GM19397 (cell line): Measurements from ENCODE around the gene FOXP1.
"Not testable (repeated sequence)": the region's sequence is repeated elsewhere in the genome, so short reads cannot be mapped to it uniquely, and the experiment has no call there.

ENCODE experiments used
- ATAC-seq: cut with Tn5 transposase; IDR thresholded peaks from one replicate; pipeline ENCODE4 v1.9.1; 2021; ENCODE audit warnings: mild to moderate bottlenecking, moderate library complexity; ENCODE audit not compliant: unreplicated experiment

The FOXP1 gene

DNA sequence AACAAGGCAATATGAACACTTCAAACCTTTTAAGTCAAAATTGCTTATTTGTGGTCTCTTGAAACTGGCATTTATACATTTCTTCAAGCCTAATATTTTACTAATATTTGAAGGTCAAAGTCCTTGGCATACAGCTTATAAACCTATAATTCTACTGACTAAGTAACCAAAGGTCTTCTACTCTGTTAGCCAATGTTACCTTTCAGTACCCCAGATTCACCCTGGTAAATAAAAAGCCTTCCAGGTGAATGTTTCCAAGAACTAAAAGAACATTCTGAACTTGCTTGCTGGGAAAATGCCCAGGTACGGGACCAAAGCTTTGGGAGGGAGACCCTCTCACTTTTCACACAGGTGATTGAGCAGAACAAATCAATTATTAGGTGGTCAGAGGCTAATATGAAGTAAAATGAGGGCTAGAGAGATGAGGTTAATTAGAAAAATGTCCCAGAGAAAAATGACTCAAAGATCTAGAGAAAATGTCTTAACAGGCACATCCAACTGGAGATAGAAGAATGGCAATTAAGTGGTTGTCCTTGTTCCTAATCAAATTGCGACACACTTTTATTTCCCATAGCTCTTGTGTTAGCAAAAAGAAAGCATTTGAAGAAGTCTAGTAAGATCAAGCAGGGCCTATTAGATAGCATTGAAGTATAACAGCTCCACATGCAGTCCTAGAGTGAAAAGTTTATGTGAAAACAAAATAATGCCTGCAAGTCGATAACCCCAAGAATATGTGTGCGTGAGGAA lies 232.0 kb downstream of the FOXP1 start:
- no peak for ATAC-seq

DNA sequence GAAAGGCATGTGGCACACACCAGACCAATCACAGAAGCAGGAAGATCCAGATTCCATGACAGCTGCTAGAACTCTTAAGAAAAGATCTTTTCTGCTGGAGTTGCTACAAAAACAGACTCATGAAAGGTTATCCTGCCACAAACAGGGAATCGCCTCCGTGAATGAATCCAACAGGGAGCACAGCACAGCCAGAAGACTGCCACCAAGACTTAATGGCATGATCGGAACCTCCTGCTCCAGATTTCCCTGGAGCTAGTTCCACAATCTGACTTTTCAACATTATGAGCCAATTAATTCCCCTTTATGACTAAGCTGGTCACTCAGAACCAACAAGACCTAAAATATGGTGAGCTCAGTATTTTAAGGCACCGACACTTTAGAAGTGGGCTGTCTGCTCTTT lies 232.5 kb downstream of the FOXP1 start:
- no peak for ATAC-seq

DNA sequence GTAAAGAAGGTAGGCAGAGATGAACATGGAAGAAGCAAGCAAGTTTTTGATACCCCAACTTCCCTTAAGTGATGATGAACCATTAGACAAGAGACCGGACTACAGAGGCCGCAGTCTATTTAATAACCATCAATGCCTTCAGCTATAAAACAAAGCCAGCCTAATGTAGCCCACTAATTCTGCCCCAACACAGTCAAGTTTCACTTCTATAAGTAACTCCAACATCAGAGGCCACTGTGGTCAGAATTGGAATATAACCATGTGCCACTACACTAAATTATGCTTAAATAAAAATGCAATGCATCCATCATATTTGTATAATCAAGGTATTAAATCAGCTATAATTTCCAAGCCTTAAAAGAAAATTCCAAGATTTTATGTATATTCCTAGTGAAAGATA lies 234.7 kb downstream of the FOXP1 start:
- no peak for ATAC-seq

DNA sequence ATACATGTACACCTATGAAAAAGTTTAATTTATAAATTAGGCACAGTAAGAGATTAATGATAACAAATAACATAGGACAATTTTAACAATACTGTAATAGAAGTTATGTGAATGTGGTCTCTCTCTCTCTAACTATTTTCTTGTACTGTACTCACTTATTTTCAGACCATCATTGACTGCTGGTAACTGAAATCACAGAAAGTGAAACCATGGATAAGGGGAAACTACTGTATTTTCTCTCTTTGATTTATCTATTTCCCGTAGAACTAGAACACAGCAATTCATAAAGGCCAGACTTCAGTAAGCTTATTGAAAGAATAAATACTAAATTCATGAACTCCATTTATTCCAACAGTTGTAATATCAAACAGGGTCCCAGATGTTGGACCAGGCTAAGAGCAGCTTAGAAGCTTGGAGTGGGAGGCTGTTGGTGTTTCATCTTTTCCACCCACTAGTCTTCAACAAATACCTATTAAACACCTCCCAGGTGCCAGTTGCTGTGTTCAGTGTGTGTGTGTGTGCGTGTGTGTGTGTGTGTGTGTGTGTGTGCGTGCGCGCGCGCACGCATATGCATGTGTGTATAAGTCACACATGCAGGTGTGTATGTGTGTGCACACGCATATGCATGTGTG lies 235.4 kb downstream of the FOXP1 start:
- no peak for ATAC-seq

DNA sequence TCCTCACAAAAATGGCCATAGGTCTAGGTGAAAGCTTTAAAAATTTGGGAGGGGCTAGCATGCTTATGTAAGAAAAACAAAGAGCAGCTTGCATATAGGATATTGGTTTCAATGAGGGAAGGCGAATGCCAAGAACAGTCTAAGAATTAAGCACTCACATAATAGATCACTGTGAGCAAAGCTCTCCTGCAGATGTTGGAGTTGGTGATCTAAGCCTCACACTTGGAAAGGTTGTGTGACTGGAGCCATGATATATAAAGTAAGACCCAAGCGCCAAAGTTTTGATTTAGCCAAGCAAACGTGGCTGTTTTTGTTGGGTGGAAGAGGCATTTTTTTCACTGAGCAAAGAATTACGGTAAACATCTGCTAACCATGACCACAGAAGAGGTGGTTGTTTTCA lies 237.5 kb downstream of the FOXP1 start:
- ATAC-seq, result no peak

- no peak for ATAC-seq
These were observed 238.0 kb downstream of the FOXP1 start for GRCh38 chr3:71345429-71346040.

- no peak for ATAC-seq
These were observed 241.8 kb downstream of the FOXP1 start for GRCh38 chr3:71341721-71342120.

- no peak for ATAC-seq
These were observed 244.5 kb downstream of the FOXP1 start for GRCh38 chr3:71339049-71339448.

DNA sequence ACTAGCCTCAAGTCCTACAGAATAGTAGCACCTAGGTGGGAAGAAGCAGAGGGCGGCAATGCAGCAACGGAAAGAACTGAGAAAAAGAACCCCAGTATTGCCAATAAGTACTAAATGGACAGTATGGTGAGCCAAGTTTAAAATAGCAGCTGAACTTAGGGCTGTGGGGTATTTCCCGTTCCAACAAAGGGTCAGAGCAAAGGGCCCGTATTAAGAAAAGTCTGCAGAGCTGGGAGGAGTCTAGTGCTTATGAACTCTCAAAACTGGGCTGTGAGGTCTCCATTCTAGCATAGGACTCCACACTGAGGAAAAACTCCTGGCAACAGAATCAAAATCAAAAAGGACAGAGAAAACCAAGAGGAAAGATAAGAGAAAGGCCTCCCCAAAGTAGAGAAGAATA lies 250.7 kb downstream of the FOXP1 start:
- no peak for ATAC-seq

GRCh38 chr3:71330909-71331308 lies 252.6 kb downstream of the FOXP1 start:
- no peak for ATAC-seq

GRCh38 chr3:71330505-71330904 lies 253.0 kb downstream of the FOXP1 start:
- no peak for ATAC-seq

DNA sequence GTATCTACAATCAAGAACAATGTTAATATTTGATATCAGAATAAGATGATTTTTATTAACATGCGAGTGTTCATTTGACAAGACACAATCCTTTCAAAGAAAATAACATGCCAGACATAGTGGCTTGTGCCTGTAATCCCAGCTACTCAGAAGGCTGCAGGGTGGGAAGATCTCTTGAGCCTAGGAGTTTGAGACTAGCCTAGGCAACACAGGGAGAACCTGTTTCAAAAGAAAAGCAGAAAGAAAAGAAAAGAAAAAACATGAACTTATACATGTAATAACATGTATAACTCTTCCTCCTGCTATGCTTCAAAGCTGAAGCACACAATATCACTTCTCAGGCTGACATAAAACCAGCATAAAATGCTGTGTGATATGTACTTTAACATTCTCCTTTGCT lies 253.7 kb downstream of the FOXP1 start:
- ATAC-seq, result no peak

GRCh38 chr3:71328926-71329325 lies 254.6 kb downstream of the FOXP1 start:
- ATAC-seq, result no peak

GRCh38 chr3:71327936-71328335 lies 255.6 kb downstream of the FOXP1 start:
- no peak for ATAC-seq

- no peak for ATAC-seq
These were observed 257.8 kb downstream of the FOXP1 start for GRCh38 chr3:71325715-71326114.

DNA sequence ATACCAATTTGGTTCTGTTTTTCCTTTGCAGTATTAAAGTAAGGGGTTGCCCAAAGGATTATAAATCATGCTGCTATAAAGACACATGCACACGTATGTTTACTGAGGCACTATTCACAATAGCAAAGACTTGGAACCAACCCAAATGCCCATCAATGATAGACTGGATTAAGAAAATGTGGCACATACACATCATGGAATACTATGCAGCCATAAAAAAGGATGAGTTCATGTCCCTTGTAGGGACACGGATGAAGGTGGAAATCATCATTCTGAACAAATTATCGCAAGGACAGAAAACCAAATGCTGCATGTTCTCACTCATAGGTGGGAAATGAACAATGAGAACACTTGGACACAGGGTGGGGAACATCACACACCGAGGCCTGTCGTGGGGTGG lies 259.3 kb downstream of the FOXP1 start:
- not testable (repeated sequence) for ATAC-seq

DNA sequence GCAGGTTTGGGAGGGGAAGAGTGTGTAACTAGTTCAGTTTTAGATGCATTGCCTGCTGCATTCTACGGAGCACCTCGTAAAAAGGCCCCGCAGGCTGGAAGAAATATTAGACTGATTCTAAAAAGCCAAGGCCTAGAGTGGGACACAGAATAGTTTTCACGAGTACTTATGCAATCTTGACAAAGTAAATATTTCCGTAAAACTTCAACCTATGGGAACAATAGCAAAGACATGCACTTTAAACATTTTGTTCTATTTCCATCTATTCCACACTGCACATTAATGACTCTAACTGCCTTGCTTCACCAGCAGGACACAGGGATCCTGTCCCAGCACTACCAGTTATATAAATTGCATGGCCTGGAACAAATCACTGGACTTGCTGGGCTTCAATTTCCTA lies 260.0 kb downstream of the FOXP1 start:
- no peak for ATAC-seq

GRCh38 chr3:71322154-71322553 lies 261.4 kb downstream of the FOXP1 start:
- ATAC-seq, result no peak

- ATAC-seq, result no peak
These were observed 263.8 kb downstream of the FOXP1 start for GRCh38 chr3:71319771-71320170.

- ATAC-seq, result no peak
These were observed 265.1 kb downstream of the FOXP1 start for GRCh38 chr3:71318458-71318827.

DNA sequence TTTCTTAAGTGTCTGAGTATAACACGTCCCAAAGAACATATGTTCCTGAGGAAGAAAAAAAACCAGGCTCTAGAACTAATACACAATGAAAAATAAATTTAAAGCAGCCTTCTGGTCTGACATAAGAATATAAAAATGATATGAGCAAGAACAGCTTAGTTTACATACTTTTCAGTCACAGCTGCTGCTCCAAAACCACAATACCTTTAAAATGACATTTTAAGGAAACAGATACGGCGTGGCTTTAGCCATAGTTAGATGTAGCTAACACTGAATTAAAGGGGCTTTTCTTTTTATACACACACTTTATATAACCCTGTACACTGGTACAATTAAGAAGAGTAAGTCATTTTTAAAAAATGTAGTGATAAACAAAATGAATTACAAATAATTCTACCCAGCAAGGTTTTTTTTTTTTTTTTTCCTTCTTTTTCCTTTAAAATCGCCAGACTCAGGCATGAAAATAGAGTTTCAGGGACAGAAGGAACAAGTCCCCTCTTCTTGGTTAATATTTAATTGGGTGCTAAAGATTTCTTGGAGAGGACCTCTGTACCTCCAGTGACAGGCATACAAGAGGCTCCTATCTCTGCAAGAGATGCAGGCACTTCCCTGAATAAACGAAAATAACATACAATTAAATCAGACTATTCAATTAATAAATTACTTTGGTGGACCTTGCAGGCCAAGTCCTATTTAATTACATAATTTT lies 265.6 kb downstream of the FOXP1 start:
- no peak for ATAC-seq

GRCh38 chr3:71317140-71317539 lies 266.4 kb downstream of the FOXP1 start:
- no peak for ATAC-seq
